AG09309 (cell line): Measurements from ENCODE around the gene KIF25.

Experiments used
- DNase-seq: peaks from one replicate; pipeline ENCODE4 v3.0.0-alpha.2; 2010; ENCODE audit warnings: low read depth
- H3K4me3 ChIP-seq: 2 replicates; pipeline ENCODE4 v1.5.1; 2011; ENCODE audit warnings: mild to moderate bottlenecking, low read depth, low read length, moderate library complexity; ENCODE audit not compliant: control insufficient read depth
- TF ChIP-seq, protein P1 (sequence below): IDR thresholded peaks from 2 replicates; pipeline ENCODE4 v1.5.1; 2011; ENCODE audit warnings: mild to moderate bottlenecking, low read depth, low read length, inconsistent platforms; ENCODE audit not compliant: insufficient read depth, control insufficient read depth; ENCODE audit errors: missing control alignments

The KIF25 gene

DNA sequence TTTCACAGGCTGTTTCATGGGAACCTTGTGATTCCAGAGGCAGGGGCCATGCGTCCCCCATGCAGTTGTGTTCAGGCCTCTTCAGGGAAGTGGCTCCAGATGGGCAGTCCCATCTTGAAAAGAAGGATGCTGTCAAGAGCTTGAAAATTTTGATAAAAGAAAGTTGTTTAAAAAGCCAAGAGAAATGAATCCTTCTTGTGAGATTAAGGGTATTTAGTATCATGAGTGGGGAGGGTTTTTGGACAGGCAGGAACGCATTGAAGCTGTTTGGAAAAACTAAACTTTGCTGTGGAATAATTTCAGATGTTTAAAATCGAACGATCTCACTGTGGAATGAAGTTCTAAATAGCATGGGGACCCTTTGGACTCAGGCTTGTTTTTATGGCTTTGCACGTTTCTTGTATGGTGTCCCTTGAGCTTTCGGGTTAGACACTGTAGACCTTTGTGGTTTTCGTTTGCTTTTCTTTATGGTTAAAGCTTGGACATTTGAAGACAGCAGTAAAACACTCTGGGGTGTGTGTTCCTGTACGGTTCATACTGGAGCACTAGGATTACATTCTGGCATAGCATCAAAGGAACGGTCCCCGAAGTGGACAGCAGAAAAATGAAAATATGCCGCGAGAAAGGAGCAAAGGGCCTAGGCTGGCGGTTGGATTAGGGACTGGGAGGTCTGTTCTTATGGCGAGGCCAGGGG is 18.2 kb downstream of the KIF25 start:
- TF ChIP-seq, protein P1, sequence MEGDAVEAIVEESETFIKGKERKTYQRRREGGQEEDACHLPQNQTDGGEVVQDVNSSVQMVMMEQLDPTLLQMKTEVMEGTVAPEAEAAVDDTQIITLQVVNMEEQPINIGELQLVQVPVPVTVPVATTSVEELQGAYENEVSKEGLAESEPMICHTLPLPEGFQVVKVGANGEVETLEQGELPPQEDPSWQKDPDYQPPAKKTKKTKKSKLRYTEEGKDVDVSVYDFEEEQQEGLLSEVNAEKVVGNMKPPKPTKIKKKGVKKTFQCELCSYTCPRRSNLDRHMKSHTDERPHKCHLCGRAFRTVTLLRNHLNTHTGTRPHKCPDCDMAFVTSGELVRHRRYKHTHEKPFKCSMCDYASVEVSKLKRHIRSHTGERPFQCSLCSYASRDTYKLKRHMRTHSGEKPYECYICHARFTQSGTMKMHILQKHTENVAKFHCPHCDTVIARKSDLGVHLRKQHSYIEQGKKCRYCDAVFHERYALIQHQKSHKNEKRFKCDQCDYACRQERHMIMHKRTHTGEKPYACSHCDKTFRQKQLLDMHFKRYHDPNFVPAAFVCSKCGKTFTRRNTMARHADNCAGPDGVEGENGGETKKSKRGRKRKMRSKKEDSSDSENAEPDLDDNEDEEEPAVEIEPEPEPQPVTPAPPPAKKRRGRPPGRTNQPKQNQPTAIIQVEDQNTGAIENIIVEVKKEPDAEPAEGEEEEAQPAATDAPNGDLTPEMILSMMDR = no peak
- DNase-seq = no peak
- H3K4me3 ChIP-seq = no peak overlapping the region

DNA sequence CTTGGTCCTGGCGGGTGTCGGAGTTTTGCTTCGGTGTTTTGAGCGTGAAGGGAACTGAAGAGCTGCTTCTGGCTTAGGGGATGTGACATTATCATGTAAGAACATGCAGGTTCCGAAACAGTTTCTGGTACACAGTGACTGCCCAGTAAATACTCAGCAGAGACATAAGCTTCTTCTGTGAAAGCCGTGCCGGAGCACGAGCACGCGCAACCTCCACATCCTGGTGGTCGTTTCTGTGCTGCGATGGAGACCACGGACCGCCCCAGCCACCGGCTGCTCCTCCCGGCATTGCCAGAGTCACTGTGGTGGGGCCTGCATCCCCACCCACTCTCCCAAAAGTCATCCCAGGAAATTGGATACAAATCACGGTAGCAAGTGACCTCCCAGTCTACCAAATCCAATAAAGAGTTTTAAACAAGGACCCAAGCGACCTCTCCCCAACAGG is 18.7 kb downstream of the KIF25 start:
- no peak overlapping the region for H3K4me3 ChIP-seq
- no peak for DNase-seq

DNA sequence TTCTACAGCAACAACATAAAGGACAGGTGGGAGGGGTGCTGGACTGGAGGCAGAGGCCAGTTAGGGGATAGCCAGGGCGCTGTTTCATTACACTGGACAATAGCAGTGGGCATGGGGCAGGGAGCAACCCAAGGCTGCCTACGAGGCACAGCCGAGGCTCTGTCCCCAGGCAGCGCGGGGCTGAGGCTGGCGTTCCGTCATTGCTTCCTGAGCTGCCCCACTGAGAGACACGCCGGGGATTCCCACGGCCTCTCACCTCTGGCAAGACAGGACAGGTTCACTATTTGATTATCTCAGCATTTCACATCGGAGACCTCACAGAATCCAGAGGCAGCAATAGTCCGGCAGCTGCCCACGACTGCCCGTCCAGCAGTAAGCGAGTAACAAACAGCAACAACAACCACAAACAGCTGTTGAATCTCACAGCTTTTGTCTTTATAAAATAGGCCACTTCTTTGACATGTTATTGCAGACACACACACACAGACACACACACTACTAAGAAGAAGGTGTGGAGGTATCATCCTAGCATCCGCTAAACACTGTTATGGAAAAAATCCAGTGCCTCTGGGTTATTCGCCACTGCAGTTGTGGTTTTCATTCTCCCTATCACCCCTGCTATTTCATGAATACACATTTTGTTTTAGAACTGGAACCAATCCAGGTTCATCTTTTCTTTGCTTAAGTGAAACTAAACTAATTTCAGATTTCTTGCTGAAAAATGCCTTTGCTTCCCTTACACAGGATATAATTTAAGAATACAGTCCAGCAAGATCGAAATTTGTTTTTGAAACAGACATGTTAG is 19.5 kb downstream of the KIF25 start:
- H3K4me3 ChIP-seq = no peak overlapping the region
- TF ChIP-seq, protein P1 = no peak
- no peak for DNase-seq

More for the DNA sequence above, 18.7 kb downstream of the KIF25 start:
- TF ChIP-seq, protein P1 = no peak

DNA sequence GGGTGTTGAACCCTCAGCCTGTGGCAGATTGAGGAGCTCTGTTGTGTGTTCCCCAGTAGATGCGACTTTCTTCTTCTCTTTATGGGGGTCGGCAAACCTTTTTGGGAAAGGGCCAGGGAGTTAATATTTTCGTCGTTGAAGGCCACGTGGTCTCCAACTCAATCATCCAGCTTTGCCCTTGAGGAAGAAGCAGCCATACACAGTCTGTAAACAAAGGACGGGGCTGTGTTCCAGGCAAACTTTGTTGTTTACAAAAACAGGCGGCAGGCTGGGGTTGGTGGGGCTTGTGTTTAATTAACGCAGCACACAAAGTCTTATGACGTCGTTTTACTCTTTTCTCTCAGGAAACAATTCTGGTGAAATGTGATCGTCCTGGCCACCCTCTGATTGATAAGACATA is 20.2 kb downstream of the KIF25 start:
- no peak for DNase-seq
- no peak overlapping the region for H3K4me3 ChIP-seq
- TF ChIP-seq, protein P1 = no peak

DNA sequence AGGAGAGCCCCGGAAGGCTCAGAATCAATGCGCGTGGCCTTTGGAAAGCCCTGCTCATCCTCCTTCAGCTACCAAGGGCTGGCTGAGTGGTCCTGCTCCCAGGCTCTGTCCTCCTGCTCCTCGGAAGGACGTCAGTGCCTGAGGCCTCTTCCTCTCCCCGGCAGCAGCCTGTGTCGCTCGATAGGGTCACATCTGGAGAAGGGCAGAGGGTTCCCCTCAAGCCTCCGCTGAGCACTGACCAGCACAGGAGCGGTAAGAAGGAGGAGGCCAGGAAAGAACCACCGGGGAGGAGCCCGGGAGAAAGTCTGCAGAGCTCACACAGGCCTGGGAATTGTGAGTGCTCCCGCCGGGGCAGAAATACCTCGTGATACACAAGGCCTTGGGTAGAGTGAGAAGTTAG is 21.2 kb downstream of the KIF25 start:
- no peak for DNase-seq
- TF ChIP-seq, protein P1 = no peak

DNA sequence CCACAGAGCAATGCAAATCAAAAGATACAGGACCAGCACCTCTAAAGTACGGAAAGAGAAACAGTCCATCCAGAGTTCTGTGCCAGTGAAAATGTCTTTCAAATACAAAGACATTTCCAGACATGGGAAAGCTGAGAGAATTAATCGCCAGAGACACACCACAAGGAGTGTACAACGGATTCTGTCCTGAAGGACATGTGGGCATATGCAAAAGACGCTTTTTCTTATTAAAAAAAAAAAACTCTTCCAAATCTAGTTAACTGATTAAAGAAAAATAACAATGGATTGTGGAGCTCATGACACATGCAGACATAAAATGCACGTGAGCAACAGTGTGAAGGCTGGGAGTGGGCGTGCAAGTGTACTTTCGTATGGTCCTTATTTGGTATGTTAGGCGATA is 22.8 kb downstream of the KIF25 start:
- no peak overlapping the region for H3K4me3 ChIP-seq
- no peak for DNase-seq
- TF ChIP-seq, protein P1 = no peak

More for the DNA sequence above, 21.2 kb downstream of the KIF25 start:
- no peak overlapping the region for H3K4me3 ChIP-seq
